ENCODE data around the gene SPG7. TPM values are rescaled to one million over a fixed set of nuclear protein-coding genes. Genes with fewer than 3 reads are reported as not detected.

SPG7 gene
- total and polyA plus RNA-seq, 2 donors (not counting 1 experiment from before 2014, with no cell fraction given): 35.1 to 107 TPM

- Histone ChIP-seq H3K9me3 (ENCODE audit: control insufficient read depth, insufficient read depth, low read depth, low read length) (no peaks in the 10 kb centered on the region), H3K9ac (ENCODE audit: insufficient read depth, low read length) (no peak overlapping the region), H2AFZ (ENCODE audit: low read length) (no peak overlapping the region), H3K4me2 (ENCODE audit: extremely low read depth, insufficient read depth, low read length) (no peak overlapping the region), H3K27ac (ENCODE audit: insufficient read depth, low read length) (no peak overlapping the region), H3K27me3 (ENCODE audit: control insufficient read depth, insufficient read depth, low read length) (no peaks in the 10 kb centered on the region), H4K20me1 (ENCODE audit: control insufficient read depth, extremely low read depth, insufficient read depth, low read length) (no peaks in the 10 kb centered on the region), H3K4me3 (replicated peaks in 1 of 4; ENCODE audit: control extremely low read depth in 1 of 4, insufficient read depth in 1 of 4, low read depth in 3 of 4, low read length in 4 of 4) (no peak overlapping the region), H3K36me3 (ENCODE audit: control insufficient read depth, insufficient read depth, low read length) (peaks cover 21% of the 10 kb centered on the region), H3K4me1 (ENCODE audit: control insufficient read depth, extremely low read depth, insufficient read depth, low read length) (no peaks in the 10 kb centered on the region), H3K79me2 (ENCODE audit: control insufficient read depth, insufficient read depth, low read length) (peaks cover 43% of the 10 kb centered on the region)
- DNase-seq (ENCODE audit: low read depth in 2 of 2): no peak
- TF ChIP-seq CTCF (conservative IDR thresholded peaks at IDR 0.05 in 1 of 2, IDR thresholded peaks at IDR 0.05 in 1 of 2; ENCODE audit: low read depth in 1 of 2, low read length in 2 of 2) (no peak), EZH2 (IDR thresholded peaks at IDR 0.05; ENCODE audit: low read length, missing control alignments) (no peak)
Measured at GRCh38 chr16:89512453-89512852, 4.2 kb downstream of the SPG7 start.

- Histone ChIP-seq H3K79me2 (ENCODE audit: control insufficient read depth, insufficient read depth, low read length) (peaks cover 36% of the 10 kb centered on the region), H3K27me3 (ENCODE audit: control insufficient read depth, insufficient read depth, low read length) (no peaks in the 10 kb centered on the region), H3K4me3 (replicated peaks in 1 of 4; ENCODE audit: control extremely low read depth in 1 of 4, insufficient read depth in 1 of 4, low read depth in 3 of 4, low read length in 4 of 4) (no peak overlapping the region), H3K27ac (ENCODE audit: insufficient read depth, low read length) (no peak overlapping the region), H4K20me1 (ENCODE audit: control insufficient read depth, extremely low read depth, insufficient read depth, low read length) (no peaks in the 10 kb centered on the region), H3K4me1 (ENCODE audit: control insufficient read depth, extremely low read depth, insufficient read depth, low read length) (no peaks in the 10 kb centered on the region), H3K36me3 (ENCODE audit: control insufficient read depth, insufficient read depth, low read length) (peaks cover 29% of the 10 kb centered on the region), H3K4me2 (ENCODE audit: extremely low read depth, insufficient read depth, low read length) (no peak overlapping the region), H3K9ac (ENCODE audit: insufficient read depth, low read length) (no peak overlapping the region), H3K9me3 (ENCODE audit: control insufficient read depth, insufficient read depth, low read depth, low read length) (no peaks in the 10 kb centered on the region), H2AFZ (ENCODE audit: low read length) (no peak overlapping the region)
- DNase-seq (ENCODE audit: low read depth in 2 of 2): no peak
- TF ChIP-seq CTCF (conservative IDR thresholded peaks at IDR 0.05 in 1 of 2, IDR thresholded peaks at IDR 0.05 in 1 of 2; ENCODE audit: low read depth in 1 of 2, low read length in 2 of 2) (no peak), EZH2 (IDR thresholded peaks at IDR 0.05; ENCODE audit: low read length, missing control alignments) (no peak)
Measured at GRCh38 chr16:89517128-89517527, 8.9 kb downstream of the SPG7 start.

- Histone ChIP-seq H3K4me1 (ENCODE audit: control insufficient read depth, extremely low read depth, insufficient read depth, low read length) (no peaks in the 10 kb centered on the region), H3K4me2 (ENCODE audit: extremely low read depth, insufficient read depth, low read length) (no peak overlapping the region), H3K36me3 (ENCODE audit: control insufficient read depth, insufficient read depth, low read length) (peaks cover 31% of the 10 kb centered on the region), H3K9ac (ENCODE audit: insufficient read depth, low read length) (no peak overlapping the region), H3K79me2 (ENCODE audit: control insufficient read depth, insufficient read depth, low read length) (peaks cover 41% of the 10 kb centered on the region), H3K27me3 (ENCODE audit: control insufficient read depth, insufficient read depth, low read length) (no peaks in the 10 kb centered on the region), H3K4me3 (replicated peaks in 1 of 4; ENCODE audit: control extremely low read depth in 1 of 4, insufficient read depth in 1 of 4, low read depth in 3 of 4, low read length in 4 of 4) (no peak overlapping the region), H3K9me3 (ENCODE audit: control insufficient read depth, insufficient read depth, low read depth, low read length) (no peaks in the 10 kb centered on the region), H4K20me1 (ENCODE audit: control insufficient read depth, extremely low read depth, insufficient read depth, low read length) (no peaks in the 10 kb centered on the region), H3K27ac (ENCODE audit: insufficient read depth, low read length) (no peak overlapping the region), H2AFZ (ENCODE audit: low read length) (no peak overlapping the region)
- TF ChIP-seq CTCF (conservative IDR thresholded peaks at IDR 0.05 in 1 of 2, IDR thresholded peaks at IDR 0.05 in 1 of 2; ENCODE audit: low read depth in 1 of 2, low read length in 2 of 2) (no peak), EZH2 (IDR thresholded peaks at IDR 0.05; ENCODE audit: low read length, missing control alignments) (no peak)
- DNase-seq (ENCODE audit: low read depth in 2 of 2): no peak
Measured at GRCh38 chr16:89519881-89520280, 11.7 kb downstream of the SPG7 start.
